ENCODE results near the gene MRPS18B. TPM values are rescaled to one million over a fixed set of nuclear protein-coding genes. Genes with fewer than 3 reads are reported as not detected.
A peak's percentile ranks its signal among the peaks of the same experiment; 100 is the strongest.

MRPS18B gene
- total RNA-seq, result 10 to 100 TPM; 35.0 to 41.2 (median 36.7) TPM

- ATAC-seq, result peak; percentile 92
- TF ChIP-seq CTCF (IDR thresholded peaks at IDR 0.05) (no peak), POLR2AphosphoS5 (IDR thresholded peaks at IDR 0.05) (peak; percentile 88), EP300 (IDR thresholded peaks at IDR 0.05) (no peak), POLR2A (IDR thresholded peaks at IDR 0.05) (peak; percentile 66)
- H3K36me3 ChIP-seq, result peaks cover 0 to 43% of the 10 kb centered on the region in 2 donors
- H3K27me3 ChIP-seq, result no peaks in the 10 kb centered on the region
- no peaks in the 10 kb centered on the region for H3K9me3 ChIP-seq
- H3K4me3 ChIP-seq, result peak within 1 kb of the TSS; percentile 76 to 85
- 0% methylated on average over 4 to 32 of the region's 34 CpGs for WGBS, 2 donors (ENCODE audit: low coverage in 1 of 2)
- peaks cover 19 to 40% (median 19%) of the 10 kb centered on the region in 3 donors for H3K4me1 ChIP-seq
- peak within 1 kb of the TSS; percentile 92 to 99 (median 97) for H3K27ac ChIP-seq
Measured at GRCh38 chr6:30617565-30618269, at the start of gene MRPS18B. MRPS18B (plus strand) TSS chr6:30617840; CDS start chr6:30617866, 26 bp downstream.

DNA sequence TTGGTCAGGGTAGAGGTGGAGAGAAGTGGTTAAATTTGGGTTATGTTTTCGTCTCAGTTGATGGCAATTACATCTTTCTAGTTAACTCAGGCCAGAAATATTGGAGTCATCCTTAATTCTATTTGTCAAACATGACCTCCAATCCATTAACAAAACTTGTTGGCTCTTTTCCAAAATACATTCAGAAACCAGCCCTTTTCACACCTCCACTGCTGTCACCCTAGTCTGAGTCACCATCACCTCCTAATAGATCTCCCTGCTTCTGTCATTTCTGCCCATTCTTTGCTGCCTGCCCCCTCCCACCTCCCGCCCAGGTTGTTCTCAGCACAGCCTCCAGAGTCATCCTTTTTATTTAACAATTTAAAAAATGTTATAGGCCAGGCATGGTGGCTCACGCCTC, 49.4 kb upstream of the MRPS18B start:
- H3K9me3 ChIP-seq, result no peaks in the 10 kb centered on the region
- ATAC-seq, result no peak
- H3K4me1 ChIP-seq, result peaks cover 5 to 32% (median 17%) of the 10 kb centered on the region in 3 donors
- WGBS, 2 donors (ENCODE audit: low coverage in 1 of 2), result 44 to 65% methylated on average over 2 of the region's 3 CpGs
- H3K36me3 ChIP-seq, result peaks cover 0 to 6% of the 10 kb centered on the region in 2 donors
- H3K27me3 ChIP-seq, result no peaks in the 10 kb centered on the region
- TF ChIP-seq POLR2A (IDR thresholded peaks at IDR 0.05) (no peak), POLR2AphosphoS5 (IDR thresholded peaks at IDR 0.05) (no peak), EP300 (IDR thresholded peaks at IDR 0.05) (no peak), CTCF (IDR thresholded peaks at IDR 0.05) (no peak)
- no peak overlapping the region for H3K4me3 ChIP-seq
- H3K27ac ChIP-seq, result no peak overlapping the region

DNA sequence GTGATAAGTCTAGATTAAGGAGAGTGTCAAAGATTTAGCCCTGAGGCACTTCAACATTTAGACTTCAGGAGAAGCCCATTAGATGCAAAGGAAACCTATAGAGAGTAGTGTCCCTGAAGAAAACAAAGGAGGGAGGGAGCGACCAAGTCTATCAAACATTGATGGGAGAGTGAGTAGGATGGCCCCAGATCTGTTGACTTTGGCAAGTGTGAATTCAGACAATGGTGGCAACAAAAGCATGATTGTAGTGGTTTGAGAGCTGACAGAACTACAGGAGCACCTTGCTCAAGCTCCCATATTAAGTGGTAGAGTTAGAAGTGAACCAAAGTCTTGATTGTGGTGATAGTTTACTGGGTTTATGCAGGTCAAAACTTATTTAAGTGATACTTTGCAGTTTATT, 47.4 kb upstream of the MRPS18B start:
- no peaks in the 10 kb centered on the region for H3K9me3 ChIP-seq
- no peaks in the 10 kb centered on the region for H3K27me3 ChIP-seq
- H3K4me3 ChIP-seq, result peak overlapping the region; percentile 52 to 69
- WGBS, 2 donors (ENCODE audit: low coverage in 1 of 2), result 69 to 83% methylated on average over 1 of the region's 1 CpG
- TF ChIP-seq POLR2A (IDR thresholded peaks at IDR 0.05) (no peak), POLR2AphosphoS5 (IDR thresholded peaks at IDR 0.05) (no peak), CTCF (IDR thresholded peaks at IDR 0.05) (no peak), EP300 (IDR thresholded peaks at IDR 0.05) (no peak)
- H3K36me3 ChIP-seq, result peaks cover 0 to 4% of the 10 kb centered on the region in 2 donors
- H3K27ac ChIP-seq, result peak overlapping the region in 3 of 4 donors; percentile 85 to 92 (median 87)
- no peak for ATAC-seq
- H3K4me1 ChIP-seq, result peaks cover 5 to 51% (median 17%) of the 10 kb centered on the region in 3 donors

DNA sequence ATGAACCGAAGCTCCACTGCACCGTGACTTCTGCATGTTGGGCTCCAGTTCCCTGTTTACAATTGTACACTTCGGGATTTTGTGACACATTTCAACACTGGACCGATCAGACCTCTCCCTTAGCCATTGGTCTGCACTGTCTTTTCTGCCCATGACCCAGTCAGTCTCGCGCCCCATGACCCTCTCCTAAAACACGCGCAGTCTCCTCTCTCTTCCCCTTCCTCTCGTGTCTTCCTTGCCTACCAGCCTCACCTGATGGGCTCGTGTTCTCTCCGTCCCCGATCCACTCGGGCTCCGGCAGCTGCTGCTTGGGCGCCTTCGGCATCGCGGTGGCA, 46.9 kb upstream of the MRPS18B start:
- peak; percentile 28 for ATAC-seq
- TF ChIP-seq POLR2AphosphoS5 (IDR thresholded peaks at IDR 0.05) (no peak), EP300 (IDR thresholded peaks at IDR 0.05) (no peak), POLR2A (IDR thresholded peaks at IDR 0.05) (no peak), CTCF (IDR thresholded peaks at IDR 0.05) (no peak)
- peaks cover 0 to 8% of the 10 kb centered on the region in 2 donors for H3K36me3 ChIP-seq
- no peaks in the 10 kb centered on the region for H3K9me3 ChIP-seq
- 1 to 3% methylated on average over 4 to 15 of the region's 18 CpGs for WGBS, 2 donors (ENCODE audit: low coverage in 1 of 2)
- peak overlapping the region; percentile 52 to 69 for H3K4me3 ChIP-seq
- H3K4me1 ChIP-seq, result peaks cover 5 to 55% (median 17%) of the 10 kb centered on the region in 3 donors
- H3K27ac ChIP-seq, result peak overlapping the region; percentile 81 to 92 (median 86)
- no peaks in the 10 kb centered on the region for H3K27me3 ChIP-seq

Measured in gastroesophageal sphincter (tissue), 4 donors.